A375 (cell line): Measurements from ENCODE around the gene LELP1. TPM values are rescaled to one million over a fixed set of nuclear protein-coding genes. Genes with fewer than 3 reads are reported as not detected.

Source experiments
- total RNA-seq: library from RNA; depleted of rRNA; stranded (reverse); fragments of >200 nt; shearing (Covaris generic); gene quantifications from 2 replicates; pipeline ENCODE4 v1.2.3, GENCODE V29; 2014; rRNA removed

LELP1 gene
- total RNA-seq: not detected in 2 replicates

GRCh38 chr1:153203130-153203529, at the start of gene LELP1:
LELP1 (plus strand) TSS chr1:153203430; CDS start chr1:153204708, 1,278 bp downstream.

DNA sequence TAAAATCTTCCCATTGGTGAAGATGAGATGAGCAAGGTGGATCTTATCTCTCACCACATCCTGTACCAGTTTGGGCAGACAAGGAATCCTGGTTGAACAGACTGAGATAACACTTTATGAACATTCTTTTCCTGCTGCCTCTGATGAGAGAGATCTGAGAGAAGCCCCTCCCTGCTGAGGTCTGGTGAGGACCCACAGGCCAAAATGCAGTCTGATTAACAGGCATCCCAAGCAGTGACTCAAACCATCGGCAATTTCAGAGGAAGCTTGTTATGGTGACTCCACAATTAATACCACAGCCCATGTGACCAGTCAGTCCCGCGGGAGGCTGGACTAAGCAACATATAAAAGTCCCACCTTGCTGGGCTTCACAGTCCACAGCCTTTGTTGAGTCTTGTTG, 14.0 kb downstream of the LELP1 start, which contains the start of gene PRR9:
TSS of gene PRR9 (plus strand) at position 373 of the 400 bp plus-strand sequence. CDS start 561 bp downstream, outside the sequence.

Other genes with a start within 250 kb of the LELP1 start
- gene SPRR4, start 232.8 kb upstream of the LELP1 start, total RNA-seq: not detected in 2 replicates
- not detected in 2 replicates for gene SPRR1A, start 219.3 kb upstream of the LELP1 start, total RNA-seq
- not detected in 2 replicates for gene SPRR3, start 201.7 kb upstream of the LELP1 start, total RNA-seq
- gene SPRR1B, start 172.2 kb upstream of the LELP1 start, total RNA-seq: not detected in 2 replicates
- 0.40 and 1.4 TPM in 2 replicates for gene SPRR2D, start 162.3 kb upstream of the LELP1 start, total RNA-seq
- gene SPRR2A, start 145.9 kb upstream of the LELP1 start, total RNA-seq: not detected in 2 replicates
- gene SPRR2B, start 131.8 kb upstream of the LELP1 start, total RNA-seq: not detected in 2 replicates
- not detected in 2 replicates for gene SPRR2E, start 108.9 kb upstream of the LELP1 start, total RNA-seq
- not detected in 2 replicates for gene SPRR2F, start 89.9 kb upstream of the LELP1 start, total RNA-seq
- not detected in 2 replicates for gene SPRR2G, start 52.5 kb upstream of the LELP1 start, total RNA-seq
- not detected in 2 replicates for gene PRR9, start 14.2 kb downstream of the LELP1 start, total RNA-seq
- not detected in 2 replicates for gene LORICRIN, start 56.3 kb downstream of the LELP1 start, total RNA-seq
- gene PGLYRP3, start 109.5 kb downstream of the LELP1 start, total RNA-seq: not detected in 2 replicates
- gene PGLYRP4, start 145.4 kb downstream of the LELP1 start, total RNA-seq: not detected in 2 replicates
- gene S100A9, start 154.4 kb downstream of the LELP1 start, total RNA-seq: not detected in 2 replicates
- gene S100A12, start 172.2 kb downstream of the LELP1 start, total RNA-seq: not detected in 2 replicates
- not detected in 2 replicates for gene S100A8, start 187.6 kb downstream of the LELP1 start, total RNA-seq
- not detected in 2 replicates for gene S100A7A, start 213.1 kb downstream of the LELP1 start, total RNA-seq